Testis (tissue), 3 donors: ENCODE results near the gene COL26A1. TPM values are rescaled to one million over a fixed set of nuclear protein-coding genes. Genes with fewer than 3 reads are reported as not detected.

ENCODE experiments used
- DNase-seq: peaks from one replicate; pipeline ENCODE4 v3.0.0-alpha.2; 2019
- H3K27ac ChIP-seq, 2 donors: fragments of 200-600 bp; sonication (generic); one replicate each; pipeline ENCODE4 v1.5.1; 2019
- H3K27me3 ChIP-seq: fragments of 200-600 bp; sonication (generic); one replicate; pipeline ENCODE4 v1.5.1; 2019
- H3K36me3 ChIP-seq: fragments of 200-600 bp; sonication (generic); one replicate; pipeline ENCODE4 v1.5.1; 2017; ENCODE audit warnings: low read depth; ENCODE audit errors: missing control alignments
- H3K4me1 ChIP-seq: fragments of 200-600 bp; sonication (generic); one replicate; pipeline ENCODE4 v1.5.1; 2019
- H3K4me3 ChIP-seq, 2 donors: fragments of 200-600 bp; sonication (generic); one replicate each; pipeline ENCODE4 v1.5.1; 2017 to 2019
- H3K9me3 ChIP-seq: fragments of 200-600 bp; sonication (generic); one replicate; pipeline ENCODE4 v1.5.1; 2017
- POLR2A ChIP-seq: fragments of 450-650 bp; IDR thresholded peaks from one replicate; pipeline ENCODE4 v1.6.1; 2017; ENCODE audit warnings: antibody characterized with exemption, mild to moderate bottlenecking, moderate library complexity
- WGBS, 2 donors: methylation state at CpG; one replicate each; pipeline ENCODE4 v1.1.5; 2018; 5-methylcytosine and 5-hydroxymethylcytosine counted together
- intact Hi-C: fragments of 100-400 bp; cut with DNase I; formaldehyde crosslinking; loops from one replicate; pipeline ENCODE4 v1.15.1; 2023; ENCODE audit warnings: low total_unique reads
- polyA plus RNA-seq: library from polyadenylated mRNA; stranded (reverse); fragments of 350-450 nt; fragmentation: Illumina TruSeq; extraction: RNeasy Lipid Tissue Mini Kit (QIAGEN cat#74804); gene quantifications from one replicate; pipeline ENCODE4 v1.2.3, GENCODE V29; 2014; ENCODE audit warnings: low read depth, low replicate concordance; ENCODE audit not compliant: insufficient read depth
- total RNA-seq, 2 donors: library from RNA; depleted of rRNA; stranded (reverse); fragments of >200 nt; gene quantifications; one replicate each; pipeline ENCODE4 v1.2.3, GENCODE V29; 2016
- TF ChIP-seq, protein P1 (sequence below), 3 experiments: fragments of 450-650 bp in 2 of 3; fragments of 200-600 bp in 1 of 3; sonication (generic) in 1 of 3; IDR thresholded peaks; one replicate each; pipeline ENCODE4 v1.5.1; 2016 to 2019; ENCODE audit warnings: antibody characterized with exemption in 3 of 3, mild to moderate bottlenecking in 2 of 3, moderate library complexity in 1 of 3

The COL26A1 gene
- total and polyA plus RNA-seq, 3 donors from 2014 or later, result 0.94 to 3.1 (median 1.1) TPM

DNA sequence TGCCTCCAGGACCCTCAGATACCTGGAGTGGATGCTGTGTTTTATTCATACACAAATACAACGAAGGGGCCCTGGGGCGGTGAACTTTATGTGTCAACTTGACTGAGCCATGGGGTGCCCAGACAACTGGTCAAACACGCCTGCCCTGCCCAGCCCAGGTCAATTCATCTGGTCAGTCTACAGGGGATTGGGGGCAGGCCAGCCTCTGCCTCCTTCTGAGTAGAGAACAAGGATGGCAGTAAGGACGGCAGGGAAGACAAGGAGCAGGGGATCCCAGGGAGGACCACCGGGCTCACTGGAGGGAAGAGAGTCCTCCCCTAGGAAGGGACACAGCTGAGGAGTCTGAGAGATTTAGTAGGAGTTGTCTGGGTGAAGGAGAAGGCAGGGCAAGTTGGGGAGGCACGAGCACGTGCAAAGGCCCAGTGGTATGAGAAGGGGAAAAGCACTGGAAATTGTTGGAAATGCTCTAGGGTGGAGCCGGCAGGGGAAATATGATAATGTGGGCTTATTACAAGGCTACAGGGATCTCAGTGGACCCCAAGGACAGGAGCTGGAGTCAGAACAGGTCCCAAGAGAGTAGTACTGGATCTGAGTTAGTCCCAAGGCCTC is 203.0 kb downstream of the COL26A1 start:
- no peak for TF ChIP-seq POLR2A
- TF ChIP-seq, protein P1, sequence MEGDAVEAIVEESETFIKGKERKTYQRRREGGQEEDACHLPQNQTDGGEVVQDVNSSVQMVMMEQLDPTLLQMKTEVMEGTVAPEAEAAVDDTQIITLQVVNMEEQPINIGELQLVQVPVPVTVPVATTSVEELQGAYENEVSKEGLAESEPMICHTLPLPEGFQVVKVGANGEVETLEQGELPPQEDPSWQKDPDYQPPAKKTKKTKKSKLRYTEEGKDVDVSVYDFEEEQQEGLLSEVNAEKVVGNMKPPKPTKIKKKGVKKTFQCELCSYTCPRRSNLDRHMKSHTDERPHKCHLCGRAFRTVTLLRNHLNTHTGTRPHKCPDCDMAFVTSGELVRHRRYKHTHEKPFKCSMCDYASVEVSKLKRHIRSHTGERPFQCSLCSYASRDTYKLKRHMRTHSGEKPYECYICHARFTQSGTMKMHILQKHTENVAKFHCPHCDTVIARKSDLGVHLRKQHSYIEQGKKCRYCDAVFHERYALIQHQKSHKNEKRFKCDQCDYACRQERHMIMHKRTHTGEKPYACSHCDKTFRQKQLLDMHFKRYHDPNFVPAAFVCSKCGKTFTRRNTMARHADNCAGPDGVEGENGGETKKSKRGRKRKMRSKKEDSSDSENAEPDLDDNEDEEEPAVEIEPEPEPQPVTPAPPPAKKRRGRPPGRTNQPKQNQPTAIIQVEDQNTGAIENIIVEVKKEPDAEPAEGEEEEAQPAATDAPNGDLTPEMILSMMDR (IDR thresholded peaks at IDR 0.05), result no peak
- no peak for DNase-seq
- 80 to 93% methylated on average over 8 of the region's 8 CpGs for WGBS, 2 donors
- no peaks in the 10 kb centered on the region for H3K9me3 ChIP-seq
- H3K27me3 ChIP-seq, result no peaks in the 10 kb centered on the region
- intact Hi-C loops, result no loop called here
- no peak overlapping the region for H3K27ac ChIP-seq
- H3K4me3 ChIP-seq, result no peak overlapping the region
- H3K36me3 ChIP-seq, result no peaks in the 10 kb centered on the region
- H3K4me1 ChIP-seq, result no peaks in the 10 kb centered on the region

DNA sequence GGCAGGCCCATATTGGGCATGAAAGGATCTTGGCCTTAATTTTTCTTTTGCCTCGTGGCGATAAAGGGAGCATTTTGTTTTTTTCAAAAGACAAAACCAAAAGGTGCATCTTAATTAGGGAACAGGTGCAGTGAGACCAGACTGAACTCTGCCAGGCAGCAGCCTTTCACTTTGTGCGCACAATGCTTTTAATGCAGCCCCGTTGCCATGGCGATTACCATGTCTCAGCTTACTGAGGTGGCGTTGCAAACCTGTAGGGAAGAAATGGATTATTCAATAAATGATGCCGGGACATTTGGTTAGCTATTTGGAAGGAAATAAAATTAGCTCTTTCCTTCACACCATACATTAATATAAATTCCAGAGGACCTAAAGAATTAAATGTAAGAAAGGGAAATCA is 204.6 kb downstream of the COL26A1 start:
- H3K27ac ChIP-seq, result no peak overlapping the region
- 89 to 97% methylated on average over 7 of the region's 7 CpGs for WGBS, 2 donors
- no peaks in the 10 kb centered on the region for H3K4me1 ChIP-seq
- H3K9me3 ChIP-seq, result no peaks in the 10 kb centered on the region
- DNase-seq, result no peak
- TF ChIP-seq POLR2A, result no peak
- TF ChIP-seq, protein P1 (IDR thresholded peaks at IDR 0.05), result no peak
- no peak overlapping the region for H3K4me3 ChIP-seq
- no peaks in the 10 kb centered on the region for H3K36me3 ChIP-seq
- intact Hi-C loops, result no loop called here
- H3K27me3 ChIP-seq, result no peaks in the 10 kb centered on the region

GRCh38 chr7:101572156-101572555 is 209.5 kb downstream of the COL26A1 start:
- H3K4me3 ChIP-seq, result no peak overlapping the region
- no peak for DNase-seq
- no peak overlapping the region for H3K27ac ChIP-seq
- no peak for TF ChIP-seq POLR2A
- TF ChIP-seq, protein P1 (IDR thresholded peaks at IDR 0.05), result no peak
- intact Hi-C loops, result no loop called here
- H3K27me3 ChIP-seq, result no peaks in the 10 kb centered on the region
- 97 to 98% methylated on average over 2 of the region's 2 CpGs for WGBS, 2 donors
- no peaks in the 10 kb centered on the region for H3K9me3 ChIP-seq
- no peaks in the 10 kb centered on the region for H3K36me3 ChIP-seq
- H3K4me1 ChIP-seq, result no peaks in the 10 kb centered on the region

GRCh38 chr7:101575168-101575567 is 212.5 kb downstream of the COL26A1 start:
- TF ChIP-seq, protein P1 (IDR thresholded peaks at IDR 0.05), result no peak
- TF ChIP-seq POLR2A, result no peak
- intact Hi-C loops, result no loop called here
- Histone ChIP-seq H3K9me3 (no peaks in the 10 kb centered on the region), H3K4me3 (no peak overlapping the region), H3K36me3 (no peaks in the 10 kb centered on the region), H3K27ac (no peak overlapping the region), H3K27me3 (no peaks in the 10 kb centered on the region), H3K4me1 (no peaks in the 10 kb centered on the region)
- no peak for DNase-seq
- 60 to 63% methylated on average over 2 of the region's 2 CpGs for WGBS, 2 donors

DNA sequence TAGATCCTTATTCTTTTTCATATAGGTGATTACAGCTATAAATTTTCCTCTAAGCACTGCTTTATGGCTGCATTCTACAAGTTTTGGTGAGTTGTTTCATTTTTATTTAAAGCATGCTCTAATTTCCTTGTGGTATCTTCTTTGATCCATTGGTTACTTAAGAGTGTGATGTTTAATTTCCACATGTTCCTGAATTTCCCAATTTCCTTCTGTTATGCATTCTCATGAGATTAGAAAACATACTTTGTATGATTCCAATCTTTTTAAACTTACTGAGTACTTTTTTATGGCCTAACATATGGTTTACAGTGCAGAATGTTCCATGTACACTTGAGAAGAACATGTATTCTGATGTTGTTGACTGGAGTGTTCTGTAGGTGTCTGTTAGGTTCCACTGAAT is 213.0 kb downstream of the COL26A1 start:
- TF ChIP-seq, protein P1 (IDR thresholded peaks at IDR 0.05), result no peak
- no peak for TF ChIP-seq POLR2A
- no peak overlapping the region for H3K27ac ChIP-seq
- H3K36me3 ChIP-seq, result no peaks in the 10 kb centered on the region
- no peaks in the 10 kb centered on the region for H3K9me3 ChIP-seq
- H3K4me3 ChIP-seq, result no peak overlapping the region
- intact Hi-C loops, result no loop called here
- DNase-seq, result no peak
- no peaks in the 10 kb centered on the region for H3K27me3 ChIP-seq
- H3K4me1 ChIP-seq, result no peaks in the 10 kb centered on the region
